ENCODE measurements around the gene SERPINB7. TPM values are rescaled to one million over a fixed set of nuclear protein-coding genes. Genes with fewer than 3 reads are reported as not detected.

Gene SERPINB7
- total RNA-seq, 3 donors from 2014 or later (not counting 1 experiment from before 2014, with no cell fraction given): not detected

DNA sequence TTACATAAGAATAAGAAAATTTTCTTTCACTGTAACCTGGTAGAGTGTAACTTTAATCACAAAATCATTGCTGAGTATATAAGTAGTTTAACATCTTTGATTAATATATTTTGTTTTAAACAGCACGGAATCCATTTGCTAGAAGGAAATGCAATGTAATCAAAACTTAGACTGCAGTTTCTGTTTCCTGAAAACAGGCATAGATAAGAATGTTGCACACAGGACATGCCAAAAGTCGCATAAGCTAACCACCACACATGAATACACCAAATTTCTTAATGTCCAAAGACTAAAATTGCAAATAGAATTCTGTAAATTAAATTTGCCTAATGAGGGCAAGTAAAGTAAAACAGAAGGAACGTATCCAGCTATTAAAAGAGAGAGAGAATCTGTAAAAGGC lies 61.2 kb downstream of the SERPINB7 start:
- Histone ChIP-seq H3K4me1 (ENCODE audit: control insufficient read depth, insufficient read depth, low read length) (peaks cover 4% of the 10 kb centered on the region), H3K9me3 (ENCODE audit: control insufficient read depth, insufficient read depth, low read length) (no peaks in the 10 kb centered on the region), H3K27ac (ENCODE audit: low read length) (no peak overlapping the region), H3K36me3 (ENCODE audit: control insufficient read depth, insufficient read depth, low read length) (no peaks in the 10 kb centered on the region), H3K4me3 (ENCODE audit: low read length) (no peak overlapping the region), H3K27me3 (ENCODE audit: control insufficient read depth, insufficient read depth, low read length) (peaks cover 4% of the 10 kb centered on the region)
- Mint-ChIP-seq H3K36me3 (no peaks in the 10 kb centered on the region), H3K27ac (no peak overlapping the region), H3K27me3 (ENCODE audit: low read depth in 2 of 2) (peaks cover 9 to 23% of the 10 kb centered on the region in 2 donors), H3K9me3 (no peaks in the 10 kb centered on the region), H3K4me3 (no peak overlapping the region), H3K4me1 (peaks cover 4% of the 10 kb centered on the region in 2 donors)
- ATAC-seq: no peak
- no peak for DNase-seq
- TF ChIP-seq, protein P1, sequence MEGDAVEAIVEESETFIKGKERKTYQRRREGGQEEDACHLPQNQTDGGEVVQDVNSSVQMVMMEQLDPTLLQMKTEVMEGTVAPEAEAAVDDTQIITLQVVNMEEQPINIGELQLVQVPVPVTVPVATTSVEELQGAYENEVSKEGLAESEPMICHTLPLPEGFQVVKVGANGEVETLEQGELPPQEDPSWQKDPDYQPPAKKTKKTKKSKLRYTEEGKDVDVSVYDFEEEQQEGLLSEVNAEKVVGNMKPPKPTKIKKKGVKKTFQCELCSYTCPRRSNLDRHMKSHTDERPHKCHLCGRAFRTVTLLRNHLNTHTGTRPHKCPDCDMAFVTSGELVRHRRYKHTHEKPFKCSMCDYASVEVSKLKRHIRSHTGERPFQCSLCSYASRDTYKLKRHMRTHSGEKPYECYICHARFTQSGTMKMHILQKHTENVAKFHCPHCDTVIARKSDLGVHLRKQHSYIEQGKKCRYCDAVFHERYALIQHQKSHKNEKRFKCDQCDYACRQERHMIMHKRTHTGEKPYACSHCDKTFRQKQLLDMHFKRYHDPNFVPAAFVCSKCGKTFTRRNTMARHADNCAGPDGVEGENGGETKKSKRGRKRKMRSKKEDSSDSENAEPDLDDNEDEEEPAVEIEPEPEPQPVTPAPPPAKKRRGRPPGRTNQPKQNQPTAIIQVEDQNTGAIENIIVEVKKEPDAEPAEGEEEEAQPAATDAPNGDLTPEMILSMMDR (IDR thresholded peaks at IDR 0.05): no peak
- intact Hi-C loops (cut with micrococcal nuclease): no loop called here
- WGBS (ENCODE audit: insufficient coverage): 11% methylated on average over 2 of the region's 3 CpGs

DNA sequence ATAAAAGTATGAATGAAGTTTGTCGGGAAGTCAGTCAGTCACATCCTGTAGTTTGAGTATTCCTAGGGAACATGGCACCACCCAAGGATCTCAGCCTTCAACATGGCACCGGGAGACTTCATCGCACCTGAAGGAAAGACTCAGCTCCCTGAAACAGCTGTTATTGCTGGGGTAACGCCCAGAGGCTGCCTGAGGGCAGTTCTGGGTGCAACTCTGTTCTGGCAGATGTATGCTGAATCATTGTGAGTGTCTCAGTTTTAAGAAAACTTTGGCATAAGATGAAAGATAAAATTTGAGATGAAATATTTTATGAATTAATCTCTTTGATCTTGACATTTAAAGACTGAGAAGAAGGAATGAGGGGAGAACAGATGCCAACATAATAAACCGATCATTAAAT lies 62.4 kb downstream of the SERPINB7 start:
- Mint-ChIP-seq H3K36me3 (no peaks in the 10 kb centered on the region), H3K4me3 (no peak overlapping the region), H3K9me3 (no peaks in the 10 kb centered on the region), H3K27ac (no peak overlapping the region), H3K4me1 (no peaks in the 10 kb centered on the region), H3K27me3 (ENCODE audit: low read depth in 2 of 2) (peaks cover 8 to 27% of the 10 kb centered on the region in 2 donors)
- no peak overlapping the region for H3K27ac ChIP-seq (ENCODE audit: low read length)
- H3K27me3 ChIP-seq (ENCODE audit: control insufficient read depth, insufficient read depth, low read length): peaks cover under 1% of the 10 kb centered on the region
- WGBS (ENCODE audit: insufficient coverage): 92% methylated on average over 5 of the region's 5 CpGs
- intact Hi-C loops (cut with micrococcal nuclease): no loop called here
- no peaks in the 10 kb centered on the region for H3K36me3 ChIP-seq (ENCODE audit: control insufficient read depth, insufficient read depth, low read length)
- TF ChIP-seq, protein P1 (IDR thresholded peaks at IDR 0.05): no peak
- H3K9me3 ChIP-seq (ENCODE audit: control insufficient read depth, insufficient read depth, low read length): no peaks in the 10 kb centered on the region
- ATAC-seq: no peak
- DNase-seq: no peak
- no peaks in the 10 kb centered on the region for H3K4me1 ChIP-seq (ENCODE audit: control insufficient read depth, insufficient read depth, low read length)
- no peak overlapping the region for H3K4me3 ChIP-seq (ENCODE audit: low read length)

DNA sequence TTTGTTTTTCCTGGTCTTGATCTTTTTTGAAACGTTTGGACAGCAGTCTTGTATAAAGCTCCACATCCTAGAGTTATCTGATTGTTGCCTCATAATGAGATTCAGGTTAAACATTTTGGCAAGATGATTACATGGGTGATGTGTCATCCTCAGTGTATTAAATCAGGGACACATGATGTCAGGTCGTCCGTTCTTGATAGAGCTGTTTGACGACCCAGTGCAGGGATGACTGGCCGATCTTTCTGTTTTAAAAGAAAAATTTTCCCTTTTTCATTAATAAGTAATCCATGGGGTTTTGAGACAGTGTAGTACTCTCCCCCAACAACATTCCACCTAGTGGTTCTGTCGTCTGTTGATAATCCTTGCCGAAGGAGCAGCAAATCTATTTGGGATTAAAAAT lies 67.8 kb downstream of the SERPINB7 start:
- H3K4me3 ChIP-seq (ENCODE audit: low read length): no peak overlapping the region
- H3K4me1 ChIP-seq (ENCODE audit: control insufficient read depth, insufficient read depth, low read length): no peaks in the 10 kb centered on the region
- H3K27ac ChIP-seq (ENCODE audit: low read length): no peak overlapping the region
- H3K4me3 Mint-ChIP-seq: no peak overlapping the region
- no peak overlapping the region for H3K27ac Mint-ChIP-seq
- intact Hi-C loops (cut with micrococcal nuclease): no loop called here
- H3K9me3 ChIP-seq (ENCODE audit: control insufficient read depth, insufficient read depth, low read length): no peaks in the 10 kb centered on the region
- TF ChIP-seq, protein P1 (IDR thresholded peaks at IDR 0.05): no peak
- peaks cover 5% of the 10 kb centered on the region for H3K27me3 ChIP-seq (ENCODE audit: control insufficient read depth, insufficient read depth, low read length)
- H3K4me1 Mint-ChIP-seq: no peaks in the 10 kb centered on the region
- H3K9me3 Mint-ChIP-seq: no peaks in the 10 kb centered on the region
- whole genome bisulfite sequencing (ENCODE audit: insufficient coverage): 81% methylated on average over 7 of the region's 7 CpGs
- H3K36me3 Mint-ChIP-seq: no peaks in the 10 kb centered on the region
- DNase-seq: no peak
- H3K36me3 ChIP-seq (ENCODE audit: control insufficient read depth, insufficient read depth, low read length): no peaks in the 10 kb centered on the region
- H3K27me3 Mint-ChIP-seq (ENCODE audit: low read depth in 2 of 2): peaks cover 6 to 33% of the 10 kb centered on the region in 2 donors
- ATAC-seq: no peak

DNA sequence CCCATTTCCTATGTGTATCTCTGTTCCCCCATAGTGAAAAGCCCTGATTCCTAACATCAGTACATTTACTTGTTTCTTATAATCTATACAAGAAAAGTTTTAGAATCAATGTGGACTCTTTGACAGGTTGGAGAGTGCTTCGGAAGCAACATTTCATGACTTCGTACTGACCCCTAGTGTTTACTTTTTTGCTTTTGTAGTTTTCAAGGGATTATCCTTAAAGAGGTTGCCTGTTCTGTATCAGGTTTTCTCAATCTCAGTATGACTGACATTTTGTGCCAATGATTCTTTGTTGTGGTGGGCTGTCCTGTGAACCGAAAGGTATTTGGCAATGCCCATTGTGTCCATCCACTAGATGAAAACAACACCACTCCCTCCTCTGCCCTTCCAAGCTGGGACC lies 69.0 kb downstream of the SERPINB7 start:
- DNase-seq: peak in 1 of 2 donors; percentile 17
- intact Hi-C loops (cut with micrococcal nuclease): loop anchor here (1.0 kb wide), 1 partner anchor 326 kb away; no protein-coding TSS in a partner anchor
- 13% methylated on average over 3 of the region's 3 CpGs for WGBS (ENCODE audit: insufficient coverage)

More for the DNA sequence above, 69.0 kb downstream of the SERPINB7 start:
- Histone ChIP-seq H3K27ac (ENCODE audit: low read length) (no peak overlapping the region), H3K4me3 (ENCODE audit: low read length) (no peak overlapping the region), H3K27me3 (ENCODE audit: control insufficient read depth, insufficient read depth, low read length) (peaks cover 5% of the 10 kb centered on the region), H3K36me3 (ENCODE audit: control insufficient read depth, insufficient read depth, low read length) (no peaks in the 10 kb centered on the region), H3K4me1 (ENCODE audit: control insufficient read depth, insufficient read depth, low read length) (no peaks in the 10 kb centered on the region), H3K9me3 (ENCODE audit: control insufficient read depth, insufficient read depth, low read length) (no peaks in the 10 kb centered on the region)
- Mint-ChIP-seq H3K9me3 (no peaks in the 10 kb centered on the region), H3K27ac (no peak overlapping the region), H3K27me3 (ENCODE audit: low read depth in 2 of 2) (peaks cover 6 to 33% of the 10 kb centered on the region in 2 donors), H3K4me3 (no peak overlapping the region), H3K4me1 (no peaks in the 10 kb centered on the region), H3K36me3 (no peaks in the 10 kb centered on the region)
- ATAC-seq: no peak
- TF ChIP-seq, protein P1 (IDR thresholded peaks at IDR 0.05): peak; percentile 31
